ENCODE measurements around the gene CSF2RB. TPM values are rescaled to one million over a fixed set of nuclear protein-coding genes. Genes with fewer than 3 reads are reported as not detected.

CSF2RB gene
- total and polyA plus RNA-seq, 2 of the 13 experiments (the other 11 are each of a cell fraction or from before 2014, with no cell fraction given) = not detected

GRCh38 chr22:36977401-36977861 lies 64.0 kb downstream of the CSF2RB start (continued):
- TF ChIP-seq, protein P1, sequence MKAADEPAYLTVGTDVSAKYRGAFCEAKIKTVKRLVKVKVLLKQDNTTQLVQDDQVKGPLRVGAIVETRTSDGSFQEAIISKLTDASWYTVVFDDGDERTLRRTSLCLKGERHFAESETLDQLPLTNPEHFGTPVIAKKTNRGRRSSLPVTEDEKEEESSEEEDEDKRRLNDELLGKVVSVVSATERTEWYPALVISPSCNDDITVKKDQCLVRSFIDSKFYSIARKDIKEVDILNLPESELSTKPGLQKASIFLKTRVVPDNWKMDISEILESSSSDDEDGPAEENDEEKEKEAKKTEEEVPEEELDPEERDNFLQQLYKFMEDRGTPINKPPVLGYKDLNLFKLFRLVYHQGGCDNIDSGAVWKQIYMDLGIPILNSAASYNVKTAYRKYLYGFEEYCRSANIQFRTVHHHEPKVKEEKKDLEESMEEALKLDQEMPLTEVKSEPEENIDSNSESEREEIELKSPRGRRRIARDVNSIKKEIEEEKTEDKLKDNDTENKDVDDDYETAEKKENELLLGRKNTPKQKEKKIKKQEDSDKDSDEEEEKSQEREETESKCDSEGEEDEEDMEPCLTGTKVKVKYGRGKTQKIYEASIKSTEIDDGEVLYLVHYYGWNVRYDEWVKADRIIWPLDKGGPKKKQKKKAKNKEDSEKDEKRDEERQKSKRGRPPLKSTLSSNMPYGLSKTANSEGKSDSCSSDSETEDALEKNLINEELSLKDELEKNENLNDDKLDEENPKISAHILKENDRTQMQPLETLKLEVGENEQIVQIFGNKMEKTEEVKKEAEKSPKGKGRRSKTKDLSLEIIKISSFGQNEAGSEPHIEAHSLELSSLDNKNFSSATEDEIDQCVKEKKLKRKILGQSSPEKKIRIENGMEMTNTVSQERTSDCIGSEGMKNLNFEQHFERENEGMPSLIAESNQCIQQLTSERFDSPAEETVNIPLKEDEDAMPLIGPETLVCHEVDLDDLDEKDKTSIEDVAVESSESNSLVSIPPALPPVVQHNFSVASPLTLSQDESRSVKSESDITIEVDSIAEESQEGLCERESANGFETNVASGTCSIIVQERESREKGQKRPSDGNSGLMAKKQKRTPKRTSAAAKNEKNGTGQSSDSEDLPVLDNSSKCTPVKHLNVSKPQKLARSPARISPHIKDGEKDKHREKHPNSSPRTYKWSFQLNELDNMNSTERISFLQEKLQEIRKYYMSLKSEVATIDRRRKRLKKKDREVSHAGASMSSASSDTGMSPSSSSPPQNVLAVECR (CRISPR knock-in tag; IDR thresholded peaks at IDR 0.05; ENCODE audit: borderline replicate concordance) = peak; percentile 33; the same call in 1 of the 2 replicates
- no peak for TF ChIP-seq PRMT3 (CRISPR knock-in tag; IDR thresholded peaks at IDR 0.05; ENCODE audit: borderline replicate concordance, low read depth)
- peak; percentile 12 for TF ChIP-seq ASH2L (IDR thresholded peaks at IDR 0.05; ENCODE audit: insufficient read length, low read depth, low read length)
- 0 out of 2 replicates have a peak, but pooled peaks have one; percentile 19 for TF ChIP-seq RAD21 (CRISPR knock-in tag; IDR thresholded peaks at IDR 0.05)
- TF ChIP-seq ZSCAN25 (CRISPR knock-in tag; IDR thresholded peaks at IDR 0.05) = no peak
- no peak for TF ChIP-seq CHCHD3 (CRISPR knock-in tag; IDR thresholded peaks at IDR 0.05)
- TF ChIP-seq THAP9 (CRISPR knock-in tag; IDR thresholded peaks at IDR 0.05; ENCODE audit: borderline replicate concordance) = 0 out of 2 replicates have a peak, but pooled peaks have one; percentile 10
- 0 out of 2 replicates have a peak, but pooled peaks have one; percentile 21 for TF ChIP-seq KDM2A (CRISPR knock-in tag; IDR thresholded peaks at IDR 0.05; ENCODE audit: borderline replicate concordance, low read depth)
- TF ChIP-seq ZSCAN21 (CRISPR knock-in tag; IDR thresholded peaks at IDR 0.05; ENCODE audit: borderline replicate concordance) = 0 out of 2 replicates have a peak, but pooled peaks have one; percentile 43
- TF ChIP-seq FOSL2 (CRISPR knock-in tag; IDR thresholded peaks at IDR 0.05) = peak; percentile 35; the same call in 1 of the 2 replicates
- TF ChIP-seq THYN1 (CRISPR knock-in tag; IDR thresholded peaks at IDR 0.05; ENCODE audit: borderline replicate concordance, low read depth) = no peak

Data from HepG2 (cell line).